Esophagus muscularis mucosa (tissue), 4 donors: ENCODE measurements around the gene FBXO45.

Experiments used
- EP300 ChIP-seq: sonication (generic); formaldehyde crosslinking; IDR thresholded peaks from one replicate; pipeline ENCODE4 v1.6.1; 2017; ENCODE audit warnings: antibody characterized with exemption
- POLR2A ChIP-seq: fragments of 450-650 bp; IDR thresholded peaks from one replicate; pipeline ENCODE4 v1.6.1; 2017; ENCODE audit warnings: antibody characterized with exemption, moderate library complexity, mild to moderate bottlenecking, low read depth
- TF ChIP-seq, protein P1 (sequence below), 3 experiments: fragments of 200-600 bp in 2 of 3; fragments of 450-650 bp in 1 of 3; sonication (generic) in 2 of 3; IDR thresholded peaks; one replicate each; pipeline ENCODE4 v1.5.1; 2017 to 2019; ENCODE audit warnings: antibody characterized with exemption in 3 of 3, mild to moderate bottlenecking in 2 of 3, moderate library complexity in 1 of 3

DNA sequence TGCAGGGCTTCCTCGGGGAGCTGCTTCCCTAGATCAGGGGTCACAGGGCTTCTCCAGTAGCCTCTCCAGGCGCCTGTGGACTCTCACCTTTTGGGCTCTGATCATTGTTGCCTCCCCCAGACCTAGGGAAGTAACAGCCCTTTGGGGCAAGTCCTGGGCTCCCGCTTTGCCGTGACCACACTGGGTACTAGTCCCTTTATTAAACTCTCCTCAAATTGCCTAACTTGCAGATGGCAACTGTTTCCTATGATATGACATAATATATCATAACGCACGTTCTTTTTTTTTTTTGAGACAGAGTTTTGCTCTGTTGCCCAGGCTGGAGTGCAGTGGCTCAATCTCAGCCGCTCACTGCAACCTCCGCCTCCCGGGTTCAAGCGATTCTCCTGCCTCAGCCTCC is 53.2 kb downstream of the FBXO45 start:
- TF ChIP-seq, protein P1, sequence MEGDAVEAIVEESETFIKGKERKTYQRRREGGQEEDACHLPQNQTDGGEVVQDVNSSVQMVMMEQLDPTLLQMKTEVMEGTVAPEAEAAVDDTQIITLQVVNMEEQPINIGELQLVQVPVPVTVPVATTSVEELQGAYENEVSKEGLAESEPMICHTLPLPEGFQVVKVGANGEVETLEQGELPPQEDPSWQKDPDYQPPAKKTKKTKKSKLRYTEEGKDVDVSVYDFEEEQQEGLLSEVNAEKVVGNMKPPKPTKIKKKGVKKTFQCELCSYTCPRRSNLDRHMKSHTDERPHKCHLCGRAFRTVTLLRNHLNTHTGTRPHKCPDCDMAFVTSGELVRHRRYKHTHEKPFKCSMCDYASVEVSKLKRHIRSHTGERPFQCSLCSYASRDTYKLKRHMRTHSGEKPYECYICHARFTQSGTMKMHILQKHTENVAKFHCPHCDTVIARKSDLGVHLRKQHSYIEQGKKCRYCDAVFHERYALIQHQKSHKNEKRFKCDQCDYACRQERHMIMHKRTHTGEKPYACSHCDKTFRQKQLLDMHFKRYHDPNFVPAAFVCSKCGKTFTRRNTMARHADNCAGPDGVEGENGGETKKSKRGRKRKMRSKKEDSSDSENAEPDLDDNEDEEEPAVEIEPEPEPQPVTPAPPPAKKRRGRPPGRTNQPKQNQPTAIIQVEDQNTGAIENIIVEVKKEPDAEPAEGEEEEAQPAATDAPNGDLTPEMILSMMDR (IDR thresholded peaks at IDR 0.05) = no peak
- TF ChIP-seq POLR2A (no peak), EP300 (no peak)
